ENCODE data around the gene CD160. TPM values are rescaled to one million over a fixed set of nuclear protein-coding genes. Genes with fewer than 3 reads are reported as not detected.

CD160 gene
- total RNA-seq, 4 donors from 2014 or later, result 0.26 TPM; not detected in 3

DNA sequence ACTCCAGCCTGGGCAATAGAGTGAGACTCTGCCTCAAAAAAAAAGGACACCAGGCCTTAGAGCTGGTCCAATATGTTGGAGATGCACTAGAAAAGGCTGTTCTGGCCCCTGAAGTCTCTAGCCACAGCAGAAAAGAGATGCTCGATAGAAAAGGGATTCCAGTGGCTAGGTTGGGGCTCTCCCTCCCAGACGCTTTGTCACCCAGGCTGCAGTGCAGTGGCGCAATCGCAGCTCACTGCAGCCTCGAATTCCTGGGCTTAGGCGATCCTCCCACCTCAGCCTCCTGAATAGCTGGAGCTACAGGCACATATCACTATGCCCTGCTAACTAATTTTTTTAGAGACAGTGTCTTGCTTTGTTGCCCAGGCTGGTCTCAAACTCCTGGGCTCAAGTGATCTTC is 30.4 kb upstream of the CD160 start:
- Histone ChIP-seq H3K9me3 (no peaks in the 10 kb centered on the region), H3K27ac (replicated peaks in 1 of 4) (no peak overlapping the region), H3K27me3 (no peaks in the 10 kb centered on the region), H3K4me1 (peaks cover 0 to 14% (median 9%) of the 10 kb centered on the region in 4 donors), H3K36me3 (no peaks in the 10 kb centered on the region), H3K4me3 (no peak overlapping the region)
- intact Hi-C loops (cut with DNase I), result no loop called here
- WGBS, result 94% methylated on average over 5 of the region's 6 CpGs
- no peak for DNase-seq (ENCODE audit: extremely low spot score)
- TF ChIP-seq POLR2AphosphoS5 (IDR thresholded peaks at IDR 0.05), result no peak
- TF ChIP-seq, protein P1, sequence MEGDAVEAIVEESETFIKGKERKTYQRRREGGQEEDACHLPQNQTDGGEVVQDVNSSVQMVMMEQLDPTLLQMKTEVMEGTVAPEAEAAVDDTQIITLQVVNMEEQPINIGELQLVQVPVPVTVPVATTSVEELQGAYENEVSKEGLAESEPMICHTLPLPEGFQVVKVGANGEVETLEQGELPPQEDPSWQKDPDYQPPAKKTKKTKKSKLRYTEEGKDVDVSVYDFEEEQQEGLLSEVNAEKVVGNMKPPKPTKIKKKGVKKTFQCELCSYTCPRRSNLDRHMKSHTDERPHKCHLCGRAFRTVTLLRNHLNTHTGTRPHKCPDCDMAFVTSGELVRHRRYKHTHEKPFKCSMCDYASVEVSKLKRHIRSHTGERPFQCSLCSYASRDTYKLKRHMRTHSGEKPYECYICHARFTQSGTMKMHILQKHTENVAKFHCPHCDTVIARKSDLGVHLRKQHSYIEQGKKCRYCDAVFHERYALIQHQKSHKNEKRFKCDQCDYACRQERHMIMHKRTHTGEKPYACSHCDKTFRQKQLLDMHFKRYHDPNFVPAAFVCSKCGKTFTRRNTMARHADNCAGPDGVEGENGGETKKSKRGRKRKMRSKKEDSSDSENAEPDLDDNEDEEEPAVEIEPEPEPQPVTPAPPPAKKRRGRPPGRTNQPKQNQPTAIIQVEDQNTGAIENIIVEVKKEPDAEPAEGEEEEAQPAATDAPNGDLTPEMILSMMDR (IDR thresholded peaks at IDR 0.05), result no peak

DNA sequence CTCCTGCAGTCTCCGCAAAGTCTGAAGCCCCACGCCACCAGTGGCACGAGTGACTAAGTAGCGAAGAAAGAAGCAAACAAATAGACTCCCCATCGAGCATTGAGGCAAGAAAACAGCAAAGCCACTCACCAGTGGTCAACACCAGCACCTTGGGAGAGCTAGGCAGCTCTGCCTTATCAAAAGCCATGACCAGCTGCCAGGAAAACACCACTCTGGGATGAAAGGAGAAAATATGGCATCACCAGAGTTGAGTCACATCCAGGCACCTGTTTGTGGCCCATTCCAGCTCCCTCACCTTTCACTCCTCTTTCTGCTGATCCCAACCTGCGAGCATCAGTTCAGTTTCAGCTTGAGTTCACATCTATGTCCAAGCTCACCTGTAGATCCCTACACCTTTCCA is 29.4 kb upstream of the CD160 start:
- no peak overlapping the region for H3K27ac ChIP-seq (replicated peaks in 1 of 4)
- peaks cover 0 to 14% (median 9%) of the 10 kb centered on the region in 4 donors for H3K4me1 ChIP-seq
- no peak overlapping the region for H3K4me3 ChIP-seq
- no peak for TF ChIP-seq POLR2AphosphoS5 (IDR thresholded peaks at IDR 0.05)
- no peak for TF ChIP-seq POLR2A (IDR thresholded peaks at IDR 0.05; ENCODE audit: low read depth)
- no peak for TF ChIP-seq EP300 (IDR thresholded peaks at IDR 0.05)
- TF ChIP-seq, protein P1 (IDR thresholded peaks at IDR 0.05), result no peak
- DNase-seq (ENCODE audit: extremely low spot score), result no peak
- H3K27me3 ChIP-seq, result no peaks in the 10 kb centered on the region
- WGBS, result 95% methylated on average over 6 of the region's 6 CpGs
- H3K9me3 ChIP-seq, result no peaks in the 10 kb centered on the region
- no peaks in the 10 kb centered on the region for H3K36me3 ChIP-seq
- intact Hi-C loops (cut with DNase I), result no loop called here

DNA sequence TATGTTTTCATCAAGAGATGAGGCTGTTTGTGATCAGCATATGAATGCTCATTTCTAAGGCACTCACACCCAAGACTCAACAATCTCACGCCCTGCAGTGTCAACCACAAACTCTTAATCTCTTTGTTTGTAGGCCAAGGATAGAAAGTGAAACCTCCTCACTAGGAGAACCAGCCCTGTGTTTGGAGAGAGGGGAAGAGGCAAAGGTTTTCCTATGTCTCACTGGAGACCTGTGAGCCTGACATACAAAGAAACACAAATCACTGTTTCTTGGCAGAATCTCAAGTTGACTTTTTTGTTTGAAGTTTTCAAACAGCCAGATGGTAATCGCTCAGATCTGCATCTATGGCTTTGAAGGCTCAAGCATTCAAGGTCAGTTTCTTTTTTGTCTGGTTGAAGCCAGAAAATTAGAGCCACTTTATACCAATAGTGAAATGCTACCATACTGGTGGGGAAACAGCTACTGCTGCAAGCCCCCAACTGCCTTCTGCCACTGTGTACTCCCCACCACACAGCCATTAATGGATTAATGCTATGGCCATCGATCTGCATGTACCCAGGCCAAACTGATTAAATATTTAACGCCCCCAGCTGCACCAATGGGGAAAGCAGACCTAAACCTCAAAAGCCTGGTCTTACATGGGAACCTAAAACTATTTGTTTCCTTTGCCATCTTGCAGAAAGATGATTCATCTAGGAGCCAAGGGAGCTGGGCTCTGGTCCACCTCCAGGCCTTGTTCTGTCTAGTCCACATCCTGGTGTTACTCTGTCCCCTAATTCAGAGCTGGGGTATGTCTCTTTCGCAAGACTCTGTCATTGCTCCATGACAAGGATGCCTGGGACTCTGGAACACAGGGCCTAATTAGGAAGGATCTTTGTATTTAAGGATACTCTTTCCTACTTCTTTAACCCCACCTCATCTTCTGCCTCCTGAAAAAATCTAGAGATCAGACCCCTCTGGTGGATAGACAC is 28.4 kb upstream of the CD160 start:
- H3K4me3 ChIP-seq, result no peak overlapping the region
- no peak for DNase-seq (ENCODE audit: extremely low spot score)
- intact Hi-C loops (cut with DNase I), result no loop called here
- H3K36me3 ChIP-seq, result no peaks in the 10 kb centered on the region
- no peaks in the 10 kb centered on the region for H3K27me3 ChIP-seq
- no peaks in the 10 kb centered on the region for H3K9me3 ChIP-seq
- H3K4me1 ChIP-seq, result peaks cover 0 to 14% (median 9%) of the 10 kb centered on the region in 4 donors
- H3K27ac ChIP-seq (replicated peaks in 1 of 4), result no peak overlapping the region
- 64% methylated on average over 5 of the region's 5 CpGs for WGBS
- TF ChIP-seq, protein P1 (IDR thresholded peaks at IDR 0.05), result no peak
- TF ChIP-seq POLR2AphosphoS5 (IDR thresholded peaks at IDR 0.05) (no peak), POLR2A (IDR thresholded peaks at IDR 0.05; ENCODE audit: low read depth) (no peak), EP300 (IDR thresholded peaks at IDR 0.05) (no peak)

DNA sequence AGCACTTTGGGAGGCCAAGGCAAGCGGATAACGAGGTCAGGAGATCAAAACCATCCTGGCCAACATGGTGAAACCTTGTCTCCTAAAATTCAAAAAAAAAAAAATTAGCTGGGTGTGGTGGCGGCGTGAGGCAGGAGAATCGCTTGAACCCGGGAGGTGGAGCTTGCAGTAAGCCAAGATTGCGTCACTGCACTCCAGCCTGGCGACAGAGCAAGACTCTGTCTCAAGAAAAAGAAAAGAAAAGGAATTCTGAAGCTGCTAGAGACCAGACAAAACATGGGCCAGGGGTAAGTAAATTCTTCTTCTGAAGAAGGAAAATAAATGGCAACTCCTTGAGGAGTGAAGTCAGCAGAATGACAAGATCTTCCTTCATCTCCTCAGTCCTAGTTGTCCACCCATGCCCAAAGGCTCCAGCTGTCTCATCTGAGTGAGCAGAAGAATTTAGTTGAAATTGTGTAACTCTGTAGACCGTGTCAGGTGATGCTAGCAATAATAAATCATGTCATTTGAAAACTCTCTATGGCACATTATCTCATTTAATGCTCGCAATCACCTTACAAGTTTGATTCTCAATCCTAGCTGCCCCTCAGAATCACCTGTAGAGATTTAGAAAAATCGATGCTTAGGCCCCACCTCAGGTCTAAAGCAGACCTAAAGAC is 26.4 kb upstream of the CD160 start:
- no peak for TF ChIP-seq EP300 (IDR thresholded peaks at IDR 0.05)
- no peak for TF ChIP-seq POLR2AphosphoS5 (IDR thresholded peaks at IDR 0.05)
- no peak for TF ChIP-seq POLR2A (IDR thresholded peaks at IDR 0.05; ENCODE audit: low read depth)
- TF ChIP-seq, protein P1 (IDR thresholded peaks at IDR 0.05), result no peak
- intact Hi-C loops (cut with DNase I), result no loop called here

More for the DNA sequence above, 26.4 kb upstream of the CD160 start:
- Histone ChIP-seq H3K27me3 (no peaks in the 10 kb centered on the region), H3K36me3 (no peaks in the 10 kb centered on the region), H3K4me3 (no peak overlapping the region), H3K4me1 (peaks cover 0 to 14% (median 9%) of the 10 kb centered on the region in 4 donors), H3K27ac (replicated peaks in 1 of 4) (no peak overlapping the region), H3K9me3 (no peaks in the 10 kb centered on the region)
- WGBS, result 89% methylated on average over 11 of the region's 11 CpGs
- no peak for DNase-seq (ENCODE audit: extremely low spot score)

All from esophagus muscularis mucosa (tissue), 4 donors.